Measurements from ENCODE around the gene PARVG. TPM values are rescaled to one million over a fixed set of nuclear protein-coding genes. Genes with fewer than 3 reads are reported as not detected.

PARVG gene
- total and polyA plus RNA-seq, 10 of the 15 experiments (the other 5 are each of a cell fraction or from before 2014, with no cell fraction given), result 6.3 to 123 (median 71.9) TPM

DNA sequence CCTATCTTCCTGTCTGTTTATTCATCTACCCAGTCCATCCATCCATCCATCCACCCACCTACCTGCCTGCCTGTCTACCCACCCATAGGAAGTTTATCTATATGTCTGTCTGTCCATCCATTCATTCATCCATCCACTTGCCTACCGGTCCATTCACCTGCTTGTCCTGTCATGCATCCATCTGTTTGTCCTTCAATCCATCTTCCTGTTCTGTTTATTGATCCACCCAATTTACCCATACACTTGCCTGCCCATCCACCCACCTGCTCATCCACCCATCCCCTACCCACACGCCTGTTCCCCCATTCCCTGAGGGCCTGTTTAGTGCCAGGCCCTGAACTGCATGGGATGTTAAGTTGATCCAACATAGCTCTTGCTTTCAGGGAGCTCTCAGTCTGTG, 18.4 kb downstream of the PARVG start:
- no peak overlapping the region for H2AFZ ChIP-seq (ENCODE audit: control insufficient read depth, low read depth, low read length)
- H3K4me3 ChIP-seq, result no peak overlapping the region
- H3K27me3 ChIP-seq (replicated peaks in 1 of 2; ENCODE audit: control insufficient read depth in 2 of 2, insufficient read depth in 2 of 2, low read length in 1 of 2), result no peaks in the 10 kb centered on the region
- in situ Hi-C loops (cut with MboI), result no loop called here
- ChIA-PET POLR2A (no interaction called here), SMC1A (ENCODE audit: uncharacterized antibody, unreplicated experiment) (no interaction called here), RAD21 (ENCODE audit: unreplicated experiment) (no interaction called here), CTCF (no interaction called here)
- H3K9ac ChIP-seq (ENCODE audit: control insufficient read depth, insufficient read depth, low read length), result no peak overlapping the region
- BruUV-seq (replicated peaks), result no TSS peak
- H3K9me3 ChIP-seq (replicated peaks; ENCODE audit: control insufficient read depth, insufficient read depth, low read length), result no peaks in the 10 kb centered on the region
- WGBS (ENCODE audit: insufficient coverage, insufficient replicate concordance, low lambda C conversion rate, missing lambda C conversion rate), result 50% methylated on average over 2 of the region's 2 CpGs
- no peak overlapping the region for H3K4me2 ChIP-seq (ENCODE audit: control insufficient read depth, insufficient read depth)
- ATAC-seq (no peak), DNase-seq (ENCODE audit: low read depth, low spot score) (no peak), FAIRE-seq (no peak)
- H3K79me2 ChIP-seq (ENCODE audit: control insufficient read depth, insufficient read depth, low read length), result no peaks in the 10 kb centered on the region
- H3K27ac ChIP-seq (ENCODE audit: control insufficient read depth, insufficient read depth), result no peak overlapping the region
- H3K36me3 ChIP-seq (ENCODE audit: control insufficient read depth in 2 of 2, insufficient read depth in 2 of 2, low read length in 1 of 2), result 0 out of 4 replicates have a peak, but pooled peaks cover 0 to 2% of the 10 kb centered on the region in 2 experiments
- no peak for TF ChIP-seq SRF (IDR thresholded peaks at IDR 0.05; ENCODE audit: low read depth in 2 of 2, low read length in 2 of 2)
- TF ChIP-seq SREBF1 (IDR thresholded peaks at IDR 0.05; ENCODE audit: low read length), result no peak
- TF ChIP-seq, protein P1, sequence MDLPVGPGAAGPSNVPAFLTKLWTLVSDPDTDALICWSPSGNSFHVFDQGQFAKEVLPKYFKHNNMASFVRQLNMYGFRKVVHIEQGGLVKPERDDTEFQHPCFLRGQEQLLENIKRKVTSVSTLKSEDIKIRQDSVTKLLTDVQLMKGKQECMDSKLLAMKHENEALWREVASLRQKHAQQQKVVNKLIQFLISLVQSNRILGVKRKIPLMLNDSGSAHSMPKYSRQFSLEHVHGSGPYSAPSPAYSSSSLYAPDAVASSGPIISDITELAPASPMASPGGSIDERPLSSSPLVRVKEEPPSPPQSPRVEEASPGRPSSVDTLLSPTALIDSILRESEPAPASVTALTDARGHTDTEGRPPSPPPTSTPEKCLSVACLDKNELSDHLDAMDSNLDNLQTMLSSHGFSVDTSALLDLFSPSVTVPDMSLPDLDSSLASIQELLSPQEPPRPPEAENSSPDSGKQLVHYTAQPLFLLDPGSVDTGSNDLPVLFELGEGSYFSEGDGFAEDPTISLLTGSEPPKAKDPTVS (IDR thresholded peaks at IDR 0.05; ENCODE audit: low read depth, low read length), result no peak
- TF ChIP-seq ZNF384 (IDR thresholded peaks at IDR 0.05; ENCODE audit: borderline replicate concordance, low read depth, low read length), result no peak
- no peak for TF ChIP-seq TARDBP (IDR thresholded peaks at IDR 0.05; ENCODE audit: borderline replicate concordance)
- TF ChIP-seq BCL11A (IDR thresholded peaks at IDR 0.05; ENCODE audit: low read depth, low read length), result no peak
- TF ChIP-seq, protein P2, sequence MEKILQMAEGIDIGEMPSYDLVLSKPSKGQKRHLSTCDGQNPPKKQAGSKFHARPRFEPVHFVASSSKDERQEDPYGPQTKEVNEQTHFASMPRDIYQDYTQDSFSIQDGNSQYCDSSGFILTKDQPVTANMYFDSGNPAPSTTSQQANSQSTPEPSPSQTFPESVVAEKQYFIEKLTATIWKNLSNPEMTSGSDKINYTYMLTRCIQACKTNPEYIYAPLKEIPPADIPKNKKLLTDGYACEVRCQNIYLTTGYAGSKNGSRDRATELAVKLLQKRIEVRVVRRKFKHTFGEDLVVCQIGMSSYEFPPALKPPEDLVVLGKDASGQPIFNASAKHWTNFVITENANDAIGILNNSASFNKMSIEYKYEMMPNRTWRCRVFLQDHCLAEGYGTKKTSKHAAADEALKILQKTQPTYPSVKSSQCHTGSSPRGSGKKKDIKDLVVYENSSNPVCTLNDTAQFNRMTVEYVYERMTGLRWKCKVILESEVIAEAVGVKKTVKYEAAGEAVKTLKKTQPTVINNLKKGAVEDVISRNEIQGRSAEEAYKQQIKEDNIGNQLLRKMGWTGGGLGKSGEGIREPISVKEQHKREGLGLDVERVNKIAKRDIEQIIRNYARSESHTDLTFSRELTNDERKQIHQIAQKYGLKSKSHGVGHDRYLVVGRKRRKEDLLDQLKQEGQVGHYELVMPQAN (conservative IDR thresholded peaks at IDR 0.05), result no peak
- no peak for TF ChIP-seq PAX8 (IDR thresholded peaks at IDR 0.05)
- no peak for TF ChIP-seq EP300 (IDR thresholded peaks at IDR 0.05; ENCODE audit: borderline replicate concordance in 1 of 2, control insufficient read depth in 1 of 2, low read depth in 2 of 2, low read length in 2 of 2)
- TF ChIP-seq HDAC2 (IDR thresholded peaks at IDR 0.05), result no peak
- TF ChIP-seq, protein P3, sequence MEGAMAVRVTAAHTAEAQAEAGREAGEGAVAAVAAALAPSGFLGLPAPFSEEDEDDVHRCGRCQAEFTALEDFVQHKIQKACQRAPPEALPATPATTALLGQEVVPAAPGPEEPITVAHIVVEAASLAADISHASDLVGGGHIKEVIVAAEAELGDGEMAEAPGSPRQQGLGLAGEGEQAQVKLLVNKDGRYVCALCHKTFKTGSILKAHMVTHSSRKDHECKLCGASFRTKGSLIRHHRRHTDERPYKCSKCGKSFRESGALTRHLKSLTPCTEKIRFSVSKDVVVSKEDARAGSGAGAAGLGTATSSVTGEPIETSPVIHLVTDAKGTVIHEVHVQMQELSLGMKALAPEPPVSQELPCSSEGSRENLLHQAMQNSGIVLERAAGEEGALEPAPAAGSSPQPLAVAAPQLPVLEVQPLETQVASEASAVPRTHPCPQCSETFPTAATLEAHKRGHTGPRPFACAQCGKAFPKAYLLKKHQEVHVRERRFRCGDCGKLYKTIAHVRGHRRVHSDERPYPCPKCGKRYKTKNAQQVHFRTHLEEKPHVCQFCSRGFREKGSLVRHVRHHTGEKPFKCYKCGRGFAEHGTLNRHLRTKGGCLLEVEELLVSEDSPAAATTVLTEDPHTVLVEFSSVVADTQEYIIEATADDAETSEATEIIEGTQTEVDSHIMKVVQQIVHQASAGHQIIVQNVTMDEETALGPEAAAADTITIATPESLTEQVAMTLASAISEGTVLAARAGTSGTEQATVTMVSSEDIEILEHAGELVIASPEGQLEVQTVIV (IDR thresholded peaks at IDR 0.05; ENCODE audit: borderline replicate concordance, partially characterized antibody), result no peak
- no peak for TF ChIP-seq TAF1 (IDR thresholded peaks at IDR 0.05; ENCODE audit: borderline replicate concordance, low read depth, low read length)
- no peak for TF ChIP-seq MXI1 (IDR thresholded peaks at IDR 0.05; ENCODE audit: low read depth, low read length)
- no peak for TF ChIP-seq SMAD1 (IDR thresholded peaks at IDR 0.05; ENCODE audit: low read depth, partially characterized antibody)
- H4K20me1 ChIP-seq (ENCODE audit: control insufficient read depth, insufficient read depth), result no peaks in the 10 kb centered on the region
- intact Hi-C loops (cut with micrococcal nuclease; ENCODE audit: unreplicated experiment), result no loop called here
- peaks cover 12% of the 10 kb centered on the region for H3K4me1 ChIP-seq (ENCODE audit: control insufficient read depth, insufficient read depth, low read length)

Measured in GM12878 (cell line).